ENCODE data around the gene ZNF365.

Gene ZNF365

DNA sequence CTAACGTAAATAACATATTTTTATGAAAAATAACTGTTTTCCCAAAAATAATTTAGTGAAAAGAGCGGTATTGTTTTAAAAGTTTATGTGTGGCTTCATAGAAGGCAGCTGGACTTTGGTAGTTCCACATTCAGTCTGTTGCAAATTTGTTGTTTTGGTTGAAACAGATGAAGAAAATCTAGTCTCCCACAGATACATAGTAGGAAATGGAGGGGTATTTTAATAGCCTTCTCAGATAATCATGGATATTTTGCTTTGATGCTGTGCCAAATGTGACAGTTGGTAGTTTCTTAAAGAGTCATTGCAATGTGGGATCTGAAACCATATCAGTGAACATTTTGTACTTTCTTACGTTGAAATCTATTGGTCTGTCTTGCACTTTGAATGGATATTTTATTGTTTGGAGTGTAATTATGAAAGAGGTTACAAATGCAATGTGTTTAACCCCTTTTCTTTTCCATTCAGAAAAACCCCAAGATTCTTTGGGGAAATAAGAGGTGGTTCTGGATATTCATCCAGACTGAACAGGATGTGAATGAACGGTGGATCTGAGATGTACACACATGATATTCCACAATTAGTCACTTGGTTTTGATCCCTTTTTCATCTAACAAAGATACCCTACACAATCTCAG is 10.4 kb downstream of the ZNF365 start:
- in situ Hi-C loops (cut with HindIII; ENCODE audit: low pct_ligation_motif_present, low sequenced_read_pairs), result no loop called here
- Histone ChIP-seq H3K27ac (no peak overlapping the region), H3K4me3 (ENCODE audit: low read depth, low read length) (no peak overlapping the region), H3K36me3 (replicated peaks) (no peaks in the 10 kb centered on the region), H3K27me3 (replicated peaks) (no peaks in the 10 kb centered on the region)
- no peak for DNase-seq
- TF ChIP-seq, protein P1, sequence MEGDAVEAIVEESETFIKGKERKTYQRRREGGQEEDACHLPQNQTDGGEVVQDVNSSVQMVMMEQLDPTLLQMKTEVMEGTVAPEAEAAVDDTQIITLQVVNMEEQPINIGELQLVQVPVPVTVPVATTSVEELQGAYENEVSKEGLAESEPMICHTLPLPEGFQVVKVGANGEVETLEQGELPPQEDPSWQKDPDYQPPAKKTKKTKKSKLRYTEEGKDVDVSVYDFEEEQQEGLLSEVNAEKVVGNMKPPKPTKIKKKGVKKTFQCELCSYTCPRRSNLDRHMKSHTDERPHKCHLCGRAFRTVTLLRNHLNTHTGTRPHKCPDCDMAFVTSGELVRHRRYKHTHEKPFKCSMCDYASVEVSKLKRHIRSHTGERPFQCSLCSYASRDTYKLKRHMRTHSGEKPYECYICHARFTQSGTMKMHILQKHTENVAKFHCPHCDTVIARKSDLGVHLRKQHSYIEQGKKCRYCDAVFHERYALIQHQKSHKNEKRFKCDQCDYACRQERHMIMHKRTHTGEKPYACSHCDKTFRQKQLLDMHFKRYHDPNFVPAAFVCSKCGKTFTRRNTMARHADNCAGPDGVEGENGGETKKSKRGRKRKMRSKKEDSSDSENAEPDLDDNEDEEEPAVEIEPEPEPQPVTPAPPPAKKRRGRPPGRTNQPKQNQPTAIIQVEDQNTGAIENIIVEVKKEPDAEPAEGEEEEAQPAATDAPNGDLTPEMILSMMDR (IDR thresholded peaks at IDR 0.05; ENCODE audit: low read depth, low read length, missing control alignments), result no peak

DNA sequence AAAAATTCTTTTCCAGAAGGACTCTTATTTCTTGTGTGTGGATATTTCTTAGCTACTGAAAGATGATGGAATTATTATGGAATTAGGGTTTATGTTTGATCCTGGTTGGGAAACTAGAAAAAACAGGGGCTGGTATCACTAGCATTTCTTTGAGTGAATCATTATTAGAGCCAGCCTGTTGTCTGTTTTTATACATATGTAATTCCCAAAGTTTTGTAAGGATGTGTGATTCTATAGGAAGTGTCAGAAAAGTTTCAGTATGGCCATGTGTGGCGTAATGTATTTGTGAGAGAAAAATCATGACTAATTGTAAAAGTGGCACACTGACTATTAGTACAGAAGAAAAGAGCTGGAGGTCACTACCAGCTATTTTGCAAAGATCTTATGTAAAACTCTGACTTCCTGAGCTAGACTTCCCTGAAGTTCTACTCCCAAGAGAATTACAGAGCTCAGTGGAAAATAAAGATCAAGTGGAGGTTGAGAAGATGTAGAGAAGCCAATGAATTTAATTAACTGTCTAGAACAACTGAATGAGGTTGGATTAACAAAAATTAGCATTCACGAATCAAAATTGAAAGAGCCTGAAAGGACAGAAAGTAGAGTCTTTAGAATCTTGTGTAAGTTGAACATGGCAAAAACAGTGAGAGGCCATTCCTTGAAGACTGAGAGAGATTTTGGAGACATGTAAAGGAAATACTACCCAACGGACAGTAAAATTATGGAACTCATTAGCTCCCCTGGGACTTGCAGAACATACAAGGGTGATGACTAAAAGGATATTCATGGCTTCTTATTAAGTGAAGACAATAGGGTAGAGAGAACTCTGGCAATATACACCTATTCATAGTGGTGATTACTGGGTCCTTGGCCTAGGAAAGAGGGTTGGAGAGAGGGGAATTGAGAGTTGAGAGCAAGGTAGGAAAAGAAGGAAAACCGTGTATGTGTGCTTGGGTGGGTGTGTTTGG is 12.5 kb downstream of the ZNF365 start:
- DNase-seq, result no peak
- no peak overlapping the region for H3K27ac ChIP-seq
- no peaks in the 10 kb centered on the region for H3K36me3 ChIP-seq (replicated peaks)
- H3K4me3 ChIP-seq (ENCODE audit: low read depth, low read length), result no peak overlapping the region
- TF ChIP-seq, protein P1 (IDR thresholded peaks at IDR 0.05; ENCODE audit: low read depth, low read length, missing control alignments), result no peak
- in situ Hi-C loops (cut with HindIII; ENCODE audit: low pct_ligation_motif_present, low sequenced_read_pairs), result no loop called here
- no peaks in the 10 kb centered on the region for H3K27me3 ChIP-seq (replicated peaks)

DNA sequence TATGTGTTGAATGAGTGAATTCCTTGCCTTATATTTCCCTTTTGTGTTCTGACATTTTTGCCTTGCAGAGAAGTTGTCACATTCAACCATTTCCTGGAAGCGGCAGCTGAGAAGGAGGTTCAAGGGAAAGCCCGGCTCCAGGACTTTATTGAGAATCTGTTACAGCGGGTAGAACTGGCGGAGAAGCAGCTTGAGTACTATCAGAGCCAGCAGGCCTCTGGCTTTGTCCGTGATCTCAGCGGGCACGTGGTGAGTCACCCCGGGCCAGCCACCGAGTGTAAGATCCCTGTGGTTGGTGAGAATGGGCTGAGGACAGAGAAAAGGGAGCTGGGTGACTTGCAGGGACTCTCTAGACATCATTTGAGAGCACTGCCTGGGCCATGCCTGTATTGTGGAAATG is 14.2 kb downstream of the ZNF365 start:
- in situ Hi-C loops (cut with HindIII; ENCODE audit: low pct_ligation_motif_present, low sequenced_read_pairs), result no loop called here
- Histone ChIP-seq H3K36me3 (replicated peaks) (no peaks in the 10 kb centered on the region), H3K27me3 (replicated peaks) (no peaks in the 10 kb centered on the region), H3K27ac (no peak overlapping the region), H3K4me3 (ENCODE audit: low read depth, low read length) (no peak overlapping the region)
- TF ChIP-seq, protein P1 (IDR thresholded peaks at IDR 0.05; ENCODE audit: low read depth, low read length, missing control alignments), result no peak
- no peak for DNase-seq

DNA sequence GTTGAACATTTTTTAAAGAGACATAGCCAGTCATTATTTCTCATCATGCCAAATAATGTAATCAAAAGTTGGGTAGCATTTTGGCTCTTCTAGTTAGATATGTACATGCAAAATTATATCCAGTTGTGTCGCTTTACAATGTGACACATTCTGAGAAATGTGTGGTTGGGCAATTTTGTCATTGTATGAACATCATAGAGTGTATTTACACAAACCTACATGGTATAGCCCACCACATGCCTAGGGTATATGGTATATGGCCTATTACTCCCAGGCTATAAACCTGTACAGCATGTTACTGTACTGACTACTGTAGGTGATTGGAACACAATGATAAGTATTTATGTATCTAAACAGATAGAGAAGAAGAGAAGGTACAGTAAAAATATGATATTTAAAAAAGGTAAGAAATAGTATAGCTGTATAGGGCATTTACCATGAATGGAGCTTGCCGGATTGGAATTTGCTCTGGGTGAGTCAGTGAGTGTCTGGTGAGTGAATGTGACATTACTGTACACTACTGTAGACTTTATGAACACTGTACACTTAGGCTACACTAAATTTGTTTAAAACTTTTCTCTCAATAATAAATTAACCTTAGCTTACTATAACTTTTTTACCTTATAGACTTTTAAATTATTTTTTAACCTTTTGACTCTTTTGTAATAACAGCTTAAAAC is 16.5 kb downstream of the ZNF365 start:
- no peak overlapping the region for H3K27ac ChIP-seq
- TF ChIP-seq, protein P1 (IDR thresholded peaks at IDR 0.05; ENCODE audit: low read depth, low read length, missing control alignments), result no peak
- in situ Hi-C loops (cut with HindIII; ENCODE audit: low pct_ligation_motif_present, low sequenced_read_pairs), result no loop called here
- DNase-seq, result peak; percentile 57
- no peak overlapping the region for H3K4me3 ChIP-seq (ENCODE audit: low read depth, low read length)
- H3K36me3 ChIP-seq (replicated peaks), result no peaks in the 10 kb centered on the region
- H3K27me3 ChIP-seq (replicated peaks), result no peaks in the 10 kb centered on the region

DNA sequence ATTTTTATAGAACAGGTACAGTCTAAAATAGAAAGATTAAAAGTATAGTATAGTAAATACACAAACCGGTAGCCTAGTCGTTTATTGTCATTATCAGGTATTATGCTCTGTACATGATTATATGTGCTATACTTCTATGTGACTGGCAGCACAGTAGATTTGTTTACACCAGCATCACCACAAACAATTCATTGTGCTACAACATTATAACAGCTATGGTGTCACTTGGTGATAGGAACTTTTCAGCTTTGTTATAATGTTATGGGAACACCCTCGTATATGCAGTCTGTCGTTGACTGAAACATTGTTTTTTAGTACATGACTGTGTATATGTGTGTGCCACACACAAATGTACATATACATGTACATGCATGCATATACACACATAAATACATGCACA is 19.1 kb downstream of the ZNF365 start:
- Histone ChIP-seq H3K4me3 (ENCODE audit: low read depth, low read length) (no peak overlapping the region), H3K27ac (no peak overlapping the region), H3K36me3 (replicated peaks) (no peaks in the 10 kb centered on the region), H3K27me3 (replicated peaks) (no peaks in the 10 kb centered on the region)
- DNase-seq, result no peak
- in situ Hi-C loops (cut with HindIII; ENCODE audit: low pct_ligation_motif_present, low sequenced_read_pairs), result no loop called here
- TF ChIP-seq, protein P1 (IDR thresholded peaks at IDR 0.05; ENCODE audit: low read depth, low read length, missing control alignments), result no peak

Measured in brain microvascular endothelial cell (primary cell).